DND-41 (cell line): ENCODE results near the gene PDE6A.

Experiments
- EZH2 ChIP-seq: IDR thresholded peaks from 3 replicates; pipeline ENCODE4 v1.6.1; 2012; ENCODE audit warnings: borderline replicate concordance, low read depth, mild to moderate bottlenecking, moderate library complexity, low read length, inconsistent platforms; ENCODE audit not compliant: severe bottlenecking
- TF ChIP-seq, protein P1 (sequence below): IDR thresholded peaks from 2 replicates; pipeline ENCODE4 v1.5.1; 2012; ENCODE audit warnings: borderline replicate concordance, low read length, moderate library complexity, mild to moderate bottlenecking; ENCODE audit not compliant: poor library complexity, severe bottlenecking; ENCODE audit errors: extremely low read depth

DNA sequence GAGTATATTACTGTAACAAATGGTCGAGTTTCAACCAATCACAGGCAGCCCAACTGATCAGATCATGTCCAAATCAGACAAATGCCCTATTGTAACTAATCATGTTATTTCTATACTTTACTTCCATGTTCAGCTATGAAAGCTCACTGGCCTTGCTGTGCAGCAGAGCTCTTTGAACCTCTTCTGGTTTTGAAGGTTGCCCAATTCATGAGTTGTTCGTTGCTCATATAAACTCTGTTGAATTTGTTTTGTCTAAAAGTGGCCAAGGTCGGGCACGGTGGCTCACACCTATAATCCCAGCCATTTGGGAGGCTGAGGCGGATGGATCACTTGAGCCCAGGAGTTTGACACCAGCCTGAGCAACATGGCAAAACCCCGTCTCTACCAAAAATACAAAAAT lies 21.6 kb downstream of the PDE6A start:
- TF ChIP-seq, protein P1, sequence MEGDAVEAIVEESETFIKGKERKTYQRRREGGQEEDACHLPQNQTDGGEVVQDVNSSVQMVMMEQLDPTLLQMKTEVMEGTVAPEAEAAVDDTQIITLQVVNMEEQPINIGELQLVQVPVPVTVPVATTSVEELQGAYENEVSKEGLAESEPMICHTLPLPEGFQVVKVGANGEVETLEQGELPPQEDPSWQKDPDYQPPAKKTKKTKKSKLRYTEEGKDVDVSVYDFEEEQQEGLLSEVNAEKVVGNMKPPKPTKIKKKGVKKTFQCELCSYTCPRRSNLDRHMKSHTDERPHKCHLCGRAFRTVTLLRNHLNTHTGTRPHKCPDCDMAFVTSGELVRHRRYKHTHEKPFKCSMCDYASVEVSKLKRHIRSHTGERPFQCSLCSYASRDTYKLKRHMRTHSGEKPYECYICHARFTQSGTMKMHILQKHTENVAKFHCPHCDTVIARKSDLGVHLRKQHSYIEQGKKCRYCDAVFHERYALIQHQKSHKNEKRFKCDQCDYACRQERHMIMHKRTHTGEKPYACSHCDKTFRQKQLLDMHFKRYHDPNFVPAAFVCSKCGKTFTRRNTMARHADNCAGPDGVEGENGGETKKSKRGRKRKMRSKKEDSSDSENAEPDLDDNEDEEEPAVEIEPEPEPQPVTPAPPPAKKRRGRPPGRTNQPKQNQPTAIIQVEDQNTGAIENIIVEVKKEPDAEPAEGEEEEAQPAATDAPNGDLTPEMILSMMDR, result no peak
- TF ChIP-seq EZH2, result no peak
